DND-41 (cell line): ENCODE measurements around the gene TPP1.

ENCODE experiments used
- ATAC-seq: fragments of 200-7000 bp; cut with Tn5 transposase; 3 replicates; pipeline ENCODE4 v1.9.1; 2021; ENCODE audit warnings: low read depth; ENCODE audit not compliant: insufficient read depth
- DNase-seq: peaks from one replicate; pipeline ENCODE4 v3.0.0-alpha.2; 2020
- H2AFZ ChIP-seq: 2 replicates; pipeline ENCODE4 v1.6.0; 2012; ENCODE audit warnings: low read depth, low read length
- H3K27ac ChIP-seq: 2 replicates; pipeline ENCODE4 v1.5.1; 2012; ENCODE audit warnings: low read length, inconsistent platforms
- H3K27me3 ChIP-seq: fragments of 200-600 bp; sonication (generic); 2 replicates; pipeline ENCODE4 v1.6.0; 2012; ENCODE audit warnings: low read length, mild to moderate bottlenecking, inconsistent platforms; ENCODE audit not compliant: insufficient read depth, poor library complexity
- H3K36me3 ChIP-seq: 2 replicates; pipeline ENCODE4 v1.5.1; 2012; ENCODE audit warnings: low read length, inconsistent platforms; ENCODE audit not compliant: insufficient read depth
- H3K4me1 ChIP-seq: 2 replicates; pipeline ENCODE4 v1.5.1; 2012; ENCODE audit warnings: mild to moderate bottlenecking, low read length; ENCODE audit not compliant: insufficient read depth
- H3K4me2 ChIP-seq: 2 replicates; pipeline ENCODE4 v1.6.0; 2012; ENCODE audit warnings: mild to moderate bottlenecking, moderate library complexity, low read length, inconsistent platforms; ENCODE audit not compliant: insufficient read depth
- H3K4me3 ChIP-seq, 2 experiments: fragments of 200-600 bp in 1 of 2; shearing (Covaris generic) in 1 of 2; 2 replicates each; pipeline ENCODE4 v1.5.1; 2012 to 2016; ENCODE audit warnings: inconsistent platforms in 2 of 2, low read length in 2 of 2, mild to moderate bottlenecking in 2 of 2, low read depth in 1 of 2, moderate library complexity in 1 of 2
- H3K79me2 ChIP-seq: 2 replicates; pipeline ENCODE4 v1.6.0; 2012; ENCODE audit warnings: low read length, inconsistent platforms; ENCODE audit not compliant: insufficient read depth
- H3K9ac ChIP-seq: 2 replicates; pipeline ENCODE4 v1.6.0; 2012; ENCODE audit warnings: low read depth, mild to moderate bottlenecking, inconsistent platforms, low read length, moderate library complexity
- H3K9me3 ChIP-seq: 2 replicates; pipeline ENCODE4 v1.5.1; 2012; ENCODE audit warnings: low read length, moderate library complexity, mild to moderate bottlenecking, inconsistent platforms; ENCODE audit not compliant: insufficient read depth, severe bottlenecking
- H4K20me1 ChIP-seq: 2 replicates; pipeline ENCODE4 v1.6.0; 2012; ENCODE audit warnings: low read length; ENCODE audit not compliant: insufficient read depth
- CTCF ChIP-seq: IDR thresholded peaks from 2 replicates; pipeline ENCODE4 v1.5.1; 2012; ENCODE audit warnings: borderline replicate concordance, low read length, moderate library complexity, mild to moderate bottlenecking; ENCODE audit not compliant: poor library complexity, severe bottlenecking; ENCODE audit errors: extremely low read depth
- EZH2 ChIP-seq: IDR thresholded peaks from 3 replicates; pipeline ENCODE4 v1.6.1; 2012; ENCODE audit warnings: borderline replicate concordance, low read depth, mild to moderate bottlenecking, moderate library complexity, low read length, inconsistent platforms; ENCODE audit not compliant: severe bottlenecking

Gene TPP1

DNA sequence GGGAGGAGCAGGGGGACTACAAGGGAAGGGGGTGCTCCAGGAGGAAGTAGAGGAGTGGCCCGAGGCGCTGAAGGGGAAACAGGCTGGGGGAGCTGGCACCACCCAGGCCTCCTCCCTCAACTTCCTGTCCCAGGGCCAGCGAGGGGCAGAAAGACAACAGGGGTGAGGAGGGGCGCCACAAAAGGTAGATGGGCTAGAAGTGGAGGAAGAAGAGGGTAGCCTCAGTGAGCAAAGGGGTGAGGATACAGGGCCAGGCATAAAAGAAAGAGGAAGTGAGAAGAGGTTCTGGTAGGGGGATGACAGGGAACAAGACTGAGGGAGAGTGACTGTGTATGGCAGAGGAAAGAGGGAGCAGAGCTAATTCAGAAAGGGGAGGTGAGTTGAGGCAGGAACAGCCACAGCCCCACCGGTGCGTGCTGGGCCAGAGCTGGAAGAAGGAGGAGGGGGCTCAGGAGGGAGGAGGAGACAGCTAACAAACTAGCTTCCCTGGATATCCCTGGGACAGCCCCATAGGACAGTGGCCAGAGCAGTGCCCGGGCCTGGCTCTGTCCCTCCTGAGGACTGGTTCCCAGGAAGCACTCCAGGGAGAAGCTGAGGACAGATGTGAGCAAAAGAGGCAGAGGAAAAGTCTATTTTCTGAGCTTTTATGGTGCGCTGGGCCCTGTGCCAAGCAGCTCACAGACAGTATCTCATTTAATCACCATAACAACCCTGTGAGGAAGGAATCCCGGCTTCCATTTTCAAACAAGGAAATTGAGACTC, 27.9 kb upstream of the TPP1 start:
- no peaks in the 10 kb centered on the region for H3K9me3 ChIP-seq
- no peak overlapping the region for H2AFZ ChIP-seq
- no peaks in the 10 kb centered on the region for H3K36me3 ChIP-seq
- TF ChIP-seq EZH2 (no peak), CTCF (no peak)
- H3K27ac ChIP-seq = no peak overlapping the region
- H3K9ac ChIP-seq = no peak overlapping the region
- H4K20me1 ChIP-seq = no peaks in the 10 kb centered on the region
- no peak overlapping the region for H3K4me2 ChIP-seq
- ATAC-seq = peak; percentile 70
- H3K4me3 ChIP-seq = no peak overlapping the region
- peaks cover 5% of the 10 kb centered on the region for H3K27me3 ChIP-seq
- H3K79me2 ChIP-seq = no peaks in the 10 kb centered on the region
- DNase-seq = peak; percentile 33
- peaks cover 5% of the 10 kb centered on the region for H3K4me1 ChIP-seq

DNA sequence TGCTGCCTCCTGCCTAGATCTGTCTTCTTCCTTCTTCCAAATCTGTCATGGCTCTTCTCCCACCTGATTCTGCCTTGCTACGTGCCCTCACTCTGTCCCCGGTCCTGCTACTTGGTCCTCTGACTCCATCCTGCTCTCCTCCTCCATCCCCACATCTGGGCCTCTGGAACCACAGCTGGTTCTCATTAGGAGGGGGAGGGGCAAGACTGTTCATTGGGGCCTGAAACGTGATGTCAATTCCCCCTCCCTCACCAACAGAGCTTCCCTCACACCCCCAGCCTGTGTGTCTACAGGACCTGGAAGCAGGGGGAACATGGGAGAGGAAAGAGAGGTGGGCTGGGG, 27.3 kb upstream of the TPP1 start:
- H2AFZ ChIP-seq = no peak overlapping the region
- H3K4me3 ChIP-seq = no peak overlapping the region

DNA sequence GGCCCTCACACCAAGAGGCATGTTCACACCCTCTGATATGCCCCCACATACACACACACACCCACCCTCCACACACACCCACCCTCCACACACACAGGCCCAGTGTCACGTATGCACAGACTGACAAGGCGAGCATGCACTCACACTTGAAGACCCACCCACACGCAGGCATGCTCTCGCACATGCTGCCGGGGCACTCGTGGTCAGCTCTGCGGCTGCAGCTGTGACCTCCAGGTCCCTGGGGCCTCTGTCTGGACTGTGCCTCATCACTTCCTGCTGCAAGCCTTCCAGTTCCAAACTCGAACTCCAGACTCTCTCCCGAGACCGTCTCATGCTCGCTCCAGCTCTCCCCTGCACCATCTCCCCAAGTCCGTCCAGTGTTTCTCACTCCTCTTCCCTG, 26.8 kb upstream of the TPP1 start:
- TF ChIP-seq EZH2 = no peak
- TF ChIP-seq CTCF = no peak
- H3K4me3 ChIP-seq = no peak overlapping the region
- H3K9ac ChIP-seq = no peak overlapping the region
- ATAC-seq (no peak), DNase-seq (no peak)
- no peaks in the 10 kb centered on the region for H3K36me3 ChIP-seq
- peaks cover 2% of the 10 kb centered on the region for H3K27me3 ChIP-seq
- H3K79me2 ChIP-seq = no peaks in the 10 kb centered on the region
- H3K4me2 ChIP-seq = no peak overlapping the region
- H2AFZ ChIP-seq = no peak overlapping the region
- no peaks in the 10 kb centered on the region for H3K9me3 ChIP-seq
- peaks cover 5% of the 10 kb centered on the region for H3K4me1 ChIP-seq
- H3K27ac ChIP-seq = no peak overlapping the region
- H4K20me1 ChIP-seq = no peaks in the 10 kb centered on the region

More for the DNA sequence above, 27.3 kb upstream of the TPP1 start:
- DNase-seq = peak; percentile 18
- ATAC-seq = 0 out of 3 replicates have a peak, but pooled peaks have one; percentile 18
- H4K20me1 ChIP-seq = no peaks in the 10 kb centered on the region
- H3K36me3 ChIP-seq = no peaks in the 10 kb centered on the region
- peaks cover 5% of the 10 kb centered on the region for H3K27me3 ChIP-seq
- no peak overlapping the region for H3K4me2 ChIP-seq
- H3K79me2 ChIP-seq = no peaks in the 10 kb centered on the region
- no peak for TF ChIP-seq EZH2
- TF ChIP-seq CTCF = no peak
- H3K9ac ChIP-seq = no peak overlapping the region
- H3K27ac ChIP-seq = no peak overlapping the region
- H3K9me3 ChIP-seq = no peaks in the 10 kb centered on the region
- H3K4me1 ChIP-seq = peaks cover 5% of the 10 kb centered on the region
